ENCODE data around the gene TBX1.

TBX1 gene

DNA sequence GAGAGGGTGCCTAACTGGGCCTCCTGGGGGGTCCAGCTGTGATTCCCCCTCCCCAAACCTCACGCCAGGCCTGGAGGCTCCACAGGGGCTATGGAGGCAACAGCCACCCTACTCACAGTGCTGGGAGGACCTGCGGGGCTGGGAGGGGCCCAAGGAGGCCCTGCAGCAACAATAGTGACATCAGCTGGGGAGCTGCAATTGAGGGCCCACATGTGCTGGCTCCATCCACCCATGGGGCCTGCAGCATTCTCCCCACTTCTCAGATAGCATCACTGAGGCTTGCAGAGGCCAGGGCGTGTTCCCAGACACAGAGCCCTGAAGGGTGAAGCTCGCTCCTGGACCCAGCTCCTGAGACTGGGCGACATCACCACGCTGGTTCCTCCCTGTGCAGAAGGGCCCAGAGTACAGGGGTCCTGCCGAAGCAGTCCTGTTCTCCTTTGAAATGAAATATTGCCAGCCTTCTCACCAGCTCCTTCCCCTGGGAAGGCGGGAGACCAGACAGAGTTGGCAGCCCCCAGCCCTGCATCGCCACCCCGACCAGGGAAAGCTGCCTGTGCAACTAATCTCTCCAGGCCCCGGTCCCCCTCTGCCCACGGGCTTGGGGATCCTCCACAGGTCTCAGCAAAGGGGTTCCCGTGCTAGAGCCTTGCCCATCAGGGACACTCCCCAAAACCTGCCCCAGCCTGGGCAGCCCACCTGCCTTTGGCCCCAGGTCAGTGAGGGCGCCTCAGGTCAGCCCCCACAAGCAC lies 8.9 kb upstream of the TBX1 start:
- DNase-seq (ENCODE audit: low read depth in 2 of 2), result no peak

DNA sequence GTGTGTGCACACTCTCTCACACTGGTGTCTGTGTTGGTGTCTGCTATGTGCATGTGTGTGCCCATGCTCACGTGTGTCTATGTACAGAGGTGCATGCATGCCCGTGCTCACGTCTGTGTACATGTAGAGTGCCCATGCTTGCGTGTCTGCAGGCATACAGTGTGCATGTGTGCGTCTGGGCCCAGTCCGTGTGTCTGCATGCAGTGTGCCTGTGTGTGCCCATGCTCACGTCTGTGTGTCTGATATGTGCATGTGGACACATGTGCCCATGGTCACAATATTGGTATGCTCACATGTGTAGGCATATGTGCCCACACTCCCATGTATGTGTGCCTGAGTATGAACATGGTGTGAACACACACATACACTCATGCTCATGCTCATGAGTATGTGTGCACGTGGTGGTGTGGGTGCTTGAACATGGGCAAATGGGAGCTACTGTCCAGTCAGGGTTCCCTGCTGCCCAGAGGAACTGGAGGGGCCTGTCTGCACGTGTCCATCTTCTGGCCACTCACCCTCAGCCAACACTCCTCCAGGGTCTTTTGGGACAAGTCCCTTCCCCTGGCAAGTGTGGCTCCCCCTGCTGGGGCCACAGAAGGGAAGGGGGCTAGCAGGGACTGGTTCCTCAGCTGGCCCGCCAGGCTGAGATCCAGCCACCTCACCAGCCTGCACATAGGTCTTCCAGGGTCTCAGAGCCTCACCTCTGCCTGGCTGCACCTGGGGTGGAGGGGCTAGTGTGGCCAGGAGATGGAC lies 7.3 kb upstream of the TBX1 start:
- no peak for DNase-seq (ENCODE audit: low read depth in 2 of 2)

DNA sequence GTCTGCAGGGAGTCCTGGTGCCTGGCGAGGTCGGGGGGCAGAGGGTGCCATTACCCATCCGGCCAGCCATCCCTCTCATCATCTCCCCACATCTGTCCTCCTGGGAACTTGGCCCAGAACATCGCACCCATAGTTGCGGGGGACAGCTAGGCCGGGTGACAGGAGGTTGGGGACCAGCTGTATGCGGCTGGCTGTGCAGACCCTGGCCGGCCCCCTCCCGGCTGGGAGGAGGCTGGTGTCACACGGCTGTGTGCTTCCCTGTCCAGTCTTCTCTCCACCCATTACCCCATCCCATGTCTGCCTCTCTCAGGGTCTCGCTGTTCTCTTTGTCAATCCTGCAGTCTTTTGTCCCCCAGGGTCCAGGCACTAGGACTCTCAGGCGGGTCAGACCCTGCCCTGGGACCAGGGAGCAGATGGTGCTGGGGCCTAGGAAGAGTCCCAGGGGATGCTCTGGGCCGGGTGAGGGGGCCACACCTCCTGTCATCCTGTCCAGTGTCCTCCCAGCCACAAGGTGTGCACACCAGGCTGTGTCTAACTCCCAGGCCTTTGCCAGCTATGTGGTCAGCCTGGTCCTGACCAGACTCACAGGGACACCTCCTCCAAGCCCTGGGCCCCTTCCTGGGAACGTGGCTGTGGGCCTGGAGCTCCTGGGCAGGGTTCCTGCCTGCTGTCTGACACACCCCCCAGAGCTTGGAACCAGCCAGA lies 6.4 kb upstream of the TBX1 start:
- no peak for DNase-seq (ENCODE audit: low read depth in 2 of 2)

DNA sequence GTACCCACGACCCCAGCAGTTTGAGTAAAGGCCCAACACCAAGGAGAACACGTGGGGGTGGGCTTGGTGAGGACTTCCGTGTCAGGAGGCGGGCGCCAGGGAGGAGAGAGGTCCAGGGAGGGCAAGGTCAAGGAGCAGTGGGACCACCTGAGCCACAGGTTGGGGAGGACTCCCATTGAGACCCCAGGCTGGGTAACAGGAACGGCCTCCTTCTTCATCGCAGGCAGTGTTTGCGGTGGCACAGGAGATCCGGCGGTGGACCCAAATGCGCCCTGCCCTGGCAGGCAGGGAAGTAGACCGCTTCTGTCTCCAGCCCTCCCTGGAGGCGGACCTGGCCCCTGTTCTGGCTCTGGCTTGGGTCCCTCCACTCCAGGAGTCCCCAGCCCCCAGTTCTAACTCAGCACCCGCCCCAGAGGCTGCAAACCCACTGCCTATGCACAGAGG lies 5.9 kb upstream of the TBX1 start:
- no peak for DNase-seq (ENCODE audit: low read depth in 2 of 2)

DNA sequence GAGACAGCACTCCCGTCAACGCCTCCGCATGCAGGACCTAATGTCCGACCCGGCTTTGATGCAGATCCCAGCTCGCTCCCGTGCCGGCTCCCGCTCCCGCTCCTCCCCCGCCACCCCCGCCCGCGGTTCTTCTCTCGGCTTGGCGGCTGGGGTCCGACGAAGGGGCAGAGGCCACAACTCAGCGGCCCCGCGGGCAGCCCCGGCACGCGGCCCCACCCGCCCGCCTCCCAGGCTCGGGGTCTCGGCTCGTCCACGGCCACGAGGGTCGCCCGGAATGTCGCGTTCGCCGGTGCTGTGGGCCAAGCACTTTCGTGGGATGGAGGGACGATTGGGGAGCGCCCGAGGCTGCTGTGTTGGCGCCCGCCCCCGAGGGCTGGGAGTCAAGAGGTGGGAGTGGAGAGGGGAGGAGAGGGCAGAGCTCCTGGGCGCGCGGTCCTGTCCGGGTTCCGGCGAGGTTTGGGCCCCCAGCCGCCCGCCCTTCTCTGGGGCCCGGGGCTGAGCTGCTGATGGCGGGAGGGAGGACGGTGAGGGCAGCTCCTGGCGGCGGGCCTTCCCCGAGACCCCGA lies 5.3 kb upstream of the TBX1 start:
- DNase-seq (ENCODE audit: low read depth in 2 of 2), result no peak

DNA sequence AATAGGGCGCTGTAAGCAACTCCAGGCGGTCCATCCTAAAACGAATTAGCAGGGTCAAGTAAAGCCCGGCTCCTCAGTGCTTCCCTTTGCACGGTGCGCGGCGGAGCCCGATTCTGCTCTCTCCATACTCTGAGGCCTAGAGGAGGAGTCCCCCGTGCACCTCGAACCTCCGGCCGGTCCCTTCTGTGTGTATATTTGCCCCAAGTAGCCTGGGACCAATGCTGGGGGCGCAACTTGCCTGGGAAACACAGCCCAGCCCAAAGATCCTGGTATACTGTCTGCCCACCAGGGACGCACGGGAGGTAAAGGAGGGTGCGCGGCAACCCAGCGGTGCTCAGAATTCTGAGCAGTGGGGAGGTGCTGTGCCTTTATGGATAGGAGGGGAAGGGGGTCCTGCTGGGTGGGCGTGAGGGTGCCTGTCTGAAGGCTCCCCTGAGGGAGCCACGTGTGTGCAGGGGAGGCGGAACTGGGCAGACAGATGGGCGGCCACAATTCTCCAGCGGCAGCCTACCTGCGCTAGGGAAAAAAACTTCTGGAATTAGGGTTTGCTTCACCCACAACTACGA lies 4.8 kb upstream of the TBX1 start:
- DNase-seq (ENCODE audit: low read depth in 2 of 2), result no peak

DNA sequence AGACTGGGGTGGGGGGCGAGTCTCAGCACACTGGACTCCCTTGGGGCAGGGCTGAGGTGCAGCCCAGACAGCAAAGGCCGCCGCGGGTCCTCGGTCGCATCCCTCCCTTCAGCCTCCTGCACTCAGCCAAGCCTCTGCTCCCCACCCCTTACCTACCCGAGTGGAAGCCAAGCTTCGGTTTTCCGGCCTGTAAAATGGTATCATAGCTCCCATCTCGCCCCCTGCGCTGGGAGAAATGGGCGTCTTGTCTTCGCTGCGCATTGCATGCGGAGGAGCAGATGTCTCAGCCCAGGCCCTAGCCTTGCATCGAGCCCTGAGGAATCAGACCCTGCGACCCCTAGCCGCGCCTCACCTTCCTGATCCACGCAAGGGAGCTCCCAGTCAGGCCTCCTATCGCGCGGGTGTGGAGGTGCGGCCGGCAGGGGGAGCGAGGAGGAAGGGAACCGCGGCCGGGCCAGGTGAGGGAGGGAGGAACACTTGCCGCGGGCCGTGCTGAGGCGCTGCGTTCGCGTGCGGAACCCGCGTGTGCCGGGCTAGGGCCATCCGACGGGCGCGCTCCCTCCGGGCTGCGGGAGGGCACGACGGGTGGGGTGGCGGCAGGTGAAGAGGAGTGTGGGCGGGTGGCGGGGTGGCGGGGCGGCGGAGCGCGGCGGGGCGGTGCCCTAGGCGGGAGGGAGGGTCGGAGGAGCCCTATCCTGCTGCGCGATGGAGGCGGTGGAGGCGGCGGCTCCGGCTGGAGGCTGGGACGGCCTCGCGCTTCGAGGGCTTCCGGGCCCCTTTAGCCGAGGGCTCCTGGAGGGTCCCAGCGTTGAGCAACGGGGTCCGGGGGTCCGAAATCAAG lies 4.1 kb upstream of the TBX1 start:
- peak; percentile 24 to 49 for DNase-seq (ENCODE audit: low read depth in 2 of 2)

DNA sequence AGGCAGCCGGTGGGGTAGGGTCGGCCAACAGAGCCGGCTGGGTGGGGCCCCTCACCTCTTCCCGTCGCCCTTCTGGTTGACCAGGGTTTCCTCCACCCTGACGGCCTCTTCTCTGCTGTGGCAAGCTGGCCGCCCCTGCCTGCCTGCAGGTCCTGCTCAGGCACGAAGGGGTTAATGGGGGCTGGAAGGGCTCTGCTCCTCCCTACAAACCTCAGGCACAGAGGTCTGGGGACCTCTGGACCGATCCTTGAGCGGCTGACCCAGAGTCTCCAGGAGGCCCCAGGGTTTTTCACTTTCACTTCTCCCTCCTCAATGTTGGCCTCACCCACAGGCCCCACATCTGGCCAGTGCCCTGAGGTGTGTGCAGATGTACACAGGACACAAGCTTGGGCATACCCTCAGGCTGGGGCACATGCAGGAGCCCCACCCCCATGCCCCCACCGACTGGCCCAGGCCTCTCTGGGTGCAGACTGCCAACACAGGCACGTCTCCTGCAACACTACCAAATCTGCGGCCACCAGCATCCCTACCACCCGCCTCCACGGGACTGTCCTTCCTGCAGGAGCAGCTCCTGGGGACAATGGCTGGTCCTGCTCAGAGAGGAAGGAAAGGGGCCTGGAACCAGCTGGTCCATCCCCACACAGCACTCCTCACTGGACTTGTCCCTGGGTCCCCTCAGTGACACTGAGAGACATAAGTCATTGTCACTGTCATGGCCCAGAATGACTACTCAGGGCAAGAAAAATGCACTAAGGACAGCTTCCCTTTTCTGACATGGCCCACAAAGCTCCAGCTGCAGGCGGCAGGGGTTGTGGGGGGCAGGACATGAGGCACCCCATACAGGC lies 3.2 kb upstream of the TBX1 start:
- no peak for DNase-seq (ENCODE audit: low read depth in 2 of 2)

DNA sequence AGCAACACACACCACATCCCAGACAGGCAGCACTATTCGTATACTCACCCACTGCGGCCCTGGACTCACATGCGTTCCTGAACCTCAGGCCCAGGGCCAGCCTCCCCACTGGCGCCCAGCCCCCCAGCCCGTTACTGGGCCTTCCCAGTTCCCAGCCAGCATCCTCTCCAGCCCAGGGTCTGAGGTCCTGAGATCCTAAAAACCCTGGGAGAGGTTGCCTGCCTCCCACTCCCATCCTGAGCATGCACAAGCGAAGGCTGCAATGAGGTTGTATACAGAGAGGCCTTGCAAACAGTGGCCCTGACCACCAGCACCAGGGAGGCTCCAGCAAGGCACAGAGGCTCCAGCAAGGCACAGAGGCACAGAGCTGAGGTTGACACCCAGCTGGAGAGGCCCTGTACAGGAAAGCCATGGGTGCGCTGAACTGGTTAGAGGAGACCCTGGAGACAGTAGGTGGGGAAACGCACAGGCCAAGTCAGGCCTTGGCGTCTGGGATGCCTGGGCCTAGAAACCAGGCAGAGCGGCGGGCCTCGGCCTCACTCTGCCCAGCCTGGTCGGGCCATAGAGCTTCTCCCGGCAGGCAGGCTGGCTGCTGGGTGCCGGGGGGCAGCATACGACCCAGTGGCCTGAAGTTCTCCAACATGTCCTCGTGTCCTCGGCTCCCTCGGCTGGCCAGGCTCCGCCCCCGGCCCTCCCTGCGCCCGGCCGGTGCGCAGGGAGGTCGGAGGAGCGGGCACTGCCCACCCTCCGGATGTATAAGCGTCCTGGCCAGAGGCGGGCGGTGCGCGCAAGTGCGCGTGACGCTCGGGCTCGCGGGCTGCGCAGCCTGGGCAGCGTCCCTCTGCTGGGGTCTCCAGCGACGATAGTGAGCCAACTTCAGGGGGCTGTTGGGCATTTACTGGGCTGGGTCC lies 2.3 kb upstream of the TBX1 start:
- DNase-seq (ENCODE audit: low read depth in 2 of 2), result no peak

DNA sequence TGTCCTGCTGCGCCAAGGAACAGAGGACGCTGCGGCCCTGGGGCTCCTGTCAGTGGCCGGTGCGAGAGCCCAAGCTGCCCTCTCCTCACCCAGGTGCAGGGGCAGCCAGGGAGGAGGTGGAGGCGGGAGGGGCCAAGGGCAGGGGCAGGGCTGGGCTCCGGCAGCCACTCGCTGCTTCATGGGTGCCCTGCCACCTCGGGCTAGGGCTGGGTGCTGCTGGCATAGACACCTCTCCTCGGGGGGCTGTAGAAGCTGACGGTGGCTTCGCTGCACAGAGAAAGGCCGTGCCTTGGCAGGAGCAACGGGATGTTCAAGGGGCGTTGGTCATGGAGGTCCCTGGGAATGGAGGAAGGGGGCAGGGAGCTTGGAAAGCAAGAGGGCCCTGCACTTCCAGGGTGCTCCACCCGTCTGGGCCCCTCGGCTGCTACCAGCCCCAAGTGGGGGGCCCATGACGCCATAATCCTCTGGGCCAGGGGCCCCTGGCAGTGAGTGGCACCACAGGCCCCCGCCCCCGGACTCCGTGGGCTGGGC lies 1.6 kb upstream of the TBX1 start:
- DNase-seq (ENCODE audit: low read depth in 2 of 2), result no peak

DNA sequence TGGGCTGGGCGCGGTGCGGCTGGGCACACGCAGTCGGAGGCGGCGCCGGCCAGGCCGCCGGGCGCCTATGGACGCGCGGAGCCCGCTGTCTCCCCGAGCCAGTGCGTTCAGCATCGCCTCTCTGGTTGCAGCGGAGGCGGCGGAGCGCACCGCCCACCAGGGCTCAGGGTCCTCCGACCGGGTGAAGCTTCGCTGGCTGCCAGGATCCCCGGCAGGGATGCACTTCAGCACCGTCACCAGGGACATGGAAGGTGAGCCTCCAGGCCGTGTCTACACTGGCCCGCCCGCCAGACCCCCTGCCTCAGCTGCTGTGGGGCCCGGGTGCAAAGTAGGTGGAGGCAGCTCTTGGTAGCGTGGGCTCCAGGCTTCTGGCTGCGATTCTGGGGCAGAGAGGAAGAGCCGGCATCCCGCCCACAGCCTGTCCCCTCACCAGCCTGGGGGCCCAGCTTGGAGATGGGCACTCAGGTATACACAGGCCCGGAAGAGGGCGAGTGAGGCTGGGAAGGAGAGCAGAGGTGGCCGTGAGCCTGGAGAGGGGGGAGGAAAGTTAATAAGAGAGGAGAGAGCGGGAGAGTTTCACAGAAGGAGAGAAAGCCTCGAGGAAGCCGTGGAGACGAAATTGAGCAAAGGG lies 1.0 kb upstream of the TBX1 start:
- no peak for DNase-seq (ENCODE audit: low read depth in 2 of 2)

DNA sequence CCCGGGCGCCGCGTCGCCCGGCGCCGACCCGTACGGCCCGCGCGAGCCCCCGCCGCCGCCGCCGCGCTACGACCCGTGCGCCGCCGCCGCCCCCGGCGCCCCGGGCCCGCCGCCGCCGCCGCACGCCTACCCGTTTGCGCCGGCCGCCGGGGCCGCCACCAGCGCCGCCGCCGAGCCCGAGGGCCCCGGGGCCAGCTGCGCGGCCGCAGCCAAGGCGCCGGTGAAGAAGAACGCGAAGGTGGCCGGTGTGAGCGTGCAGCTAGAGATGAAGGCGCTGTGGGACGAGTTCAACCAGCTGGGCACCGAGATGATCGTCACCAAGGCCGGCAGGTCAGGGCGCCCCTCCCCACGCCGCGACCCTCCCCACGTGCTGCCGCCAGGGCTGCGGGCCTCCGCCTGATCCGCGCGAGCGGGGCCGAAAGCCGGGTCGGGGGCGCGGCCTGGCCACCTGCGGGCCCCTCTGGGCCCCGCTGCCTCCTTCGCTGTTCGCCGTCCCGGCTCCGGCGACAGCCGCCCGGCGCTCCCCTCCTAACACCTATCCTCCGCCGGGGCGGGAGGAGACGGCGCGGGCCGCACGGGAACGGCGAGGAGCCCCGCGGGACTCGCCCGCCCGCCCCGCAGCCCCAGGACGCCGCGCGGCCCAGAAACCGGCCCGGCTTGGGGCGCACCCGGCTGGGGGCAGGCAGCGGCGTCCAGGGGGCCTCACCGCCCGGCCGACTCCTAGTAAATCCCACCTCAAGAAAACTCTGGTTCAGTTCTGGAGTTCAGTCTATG lies 560 bp downstream of the TBX1 start:
- no peak for DNase-seq (ENCODE audit: low read depth in 2 of 2)

DNA sequence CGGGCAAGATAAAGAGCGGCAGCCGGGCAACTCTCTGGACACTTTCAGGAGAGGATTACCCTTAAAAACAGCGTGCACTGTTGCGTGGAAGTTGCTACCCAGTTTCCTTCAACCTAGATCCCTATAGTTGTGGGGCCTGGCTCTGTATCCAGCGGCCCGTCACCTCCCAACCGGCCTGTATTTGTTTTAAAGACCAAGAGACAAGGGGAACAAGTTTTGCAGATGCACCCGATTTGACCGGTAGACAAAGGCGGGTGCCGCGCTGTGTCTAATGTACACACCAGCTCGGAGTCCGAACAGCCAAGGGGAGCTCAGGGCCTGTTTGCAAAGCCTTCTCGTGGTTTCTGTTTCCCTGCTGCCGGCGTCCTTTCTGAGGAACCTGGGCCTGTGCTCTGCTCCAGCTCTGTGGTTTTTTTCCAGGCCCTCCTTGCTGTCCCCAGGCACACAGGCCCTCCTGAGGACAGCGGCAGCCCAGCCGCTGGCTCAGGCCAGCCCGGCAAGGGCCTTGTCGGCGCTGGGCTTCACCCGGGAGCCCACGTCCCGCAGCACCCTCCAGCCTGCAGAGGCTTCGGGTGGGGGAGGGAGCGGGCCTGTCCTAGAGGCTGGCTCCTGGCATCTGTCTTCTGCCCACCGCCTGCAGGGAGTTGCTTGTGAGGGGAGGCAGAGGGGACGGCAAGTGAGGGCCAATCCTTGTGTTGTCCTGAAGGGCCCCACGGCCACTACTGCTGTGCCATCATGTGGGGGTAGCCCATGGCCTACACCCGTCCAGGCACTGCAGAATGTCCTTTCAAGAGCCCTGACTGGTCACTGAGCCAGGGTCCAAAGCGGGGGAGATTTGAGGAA lies 1.4 kb downstream of the TBX1 start:
- DNase-seq (ENCODE audit: low read depth in 2 of 2), result no peak

DNA sequence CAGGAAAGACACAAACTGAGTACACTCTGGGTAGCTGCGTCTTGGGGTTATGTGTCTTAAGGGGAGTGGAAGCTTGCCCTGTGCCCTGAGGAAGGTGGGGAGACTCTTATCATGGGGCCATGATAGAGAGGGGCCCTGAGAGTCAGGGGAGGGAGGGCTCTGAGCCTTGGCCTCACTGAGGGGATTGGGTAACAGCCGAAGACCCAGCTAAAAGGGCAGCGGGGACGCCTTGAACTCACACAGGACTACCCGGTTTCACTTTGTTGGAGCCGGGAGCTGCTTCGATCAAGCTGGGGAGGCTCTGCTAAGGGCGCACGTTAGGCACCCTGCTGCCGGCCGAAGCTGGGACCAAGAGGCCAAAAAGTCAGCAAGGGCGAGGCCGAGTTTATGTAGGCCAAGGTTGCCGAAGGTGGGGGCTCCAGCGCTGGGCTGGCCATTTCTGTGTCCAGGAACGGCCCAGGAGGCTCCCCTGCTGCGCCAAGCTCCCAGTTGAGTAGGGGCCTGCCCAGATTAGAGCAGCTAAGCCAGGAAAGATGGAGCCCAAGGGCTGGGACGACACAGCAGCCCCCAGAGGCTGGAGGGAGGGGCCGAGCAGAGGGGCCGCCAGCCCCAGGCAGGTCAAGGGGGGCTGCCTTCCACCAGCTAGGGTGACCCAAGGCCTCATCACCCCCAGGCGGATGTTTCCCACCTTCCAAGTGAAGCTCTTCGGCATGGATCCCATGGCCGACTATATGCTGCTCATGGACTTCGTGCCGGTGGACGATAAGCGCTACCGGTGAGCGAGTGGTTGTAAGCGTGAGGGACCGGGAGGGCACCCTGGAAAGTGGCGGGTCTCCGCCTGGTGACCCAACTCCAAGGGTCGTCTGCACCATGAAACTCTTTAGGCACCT lies 2.2 kb downstream of the TBX1 start:
- no peak for DNase-seq (ENCODE audit: low read depth in 2 of 2)

DNA sequence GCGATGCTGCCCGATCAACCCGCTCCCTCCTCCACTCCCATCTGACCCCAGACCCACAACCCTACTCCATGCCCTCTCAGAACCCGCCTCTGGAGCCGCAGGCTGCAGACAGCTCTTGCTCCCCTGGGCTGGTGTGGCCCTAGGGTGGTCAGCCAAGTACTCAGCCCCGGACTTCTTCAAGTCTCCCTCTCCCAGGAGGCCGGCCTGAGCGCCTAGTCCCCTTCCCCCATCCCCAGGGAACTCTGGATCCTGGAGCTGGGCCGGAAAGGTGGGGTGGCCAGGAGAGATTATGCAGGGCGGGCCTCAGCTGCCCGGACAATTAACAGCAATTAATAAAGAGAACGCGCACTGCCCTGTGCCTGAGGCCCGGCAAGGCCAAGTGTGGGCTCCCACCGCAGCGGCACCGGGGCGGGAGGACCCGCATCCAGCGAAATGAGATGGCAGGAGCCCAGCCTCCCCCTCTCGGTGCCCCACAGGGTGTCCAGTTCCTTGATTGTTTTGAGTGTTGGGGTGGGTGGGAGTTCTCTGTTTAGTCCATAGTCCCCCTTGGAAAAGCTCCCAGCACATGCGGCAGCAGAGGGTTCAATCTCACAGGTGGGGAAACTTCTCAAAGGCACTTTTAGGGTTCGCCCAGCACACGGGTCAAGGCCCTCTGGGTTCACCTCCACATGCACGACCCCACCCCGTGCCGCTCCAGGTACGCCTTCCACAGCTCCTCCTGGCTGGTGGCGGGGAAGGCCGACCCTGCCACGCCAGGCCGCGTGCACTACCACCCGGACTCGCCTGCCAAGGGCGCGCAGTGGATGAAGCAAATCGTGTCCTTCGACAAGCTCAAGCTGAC lies 3.1 kb downstream of the TBX1 start:
- no peak for DNase-seq (ENCODE audit: low read depth in 2 of 2)
